AG20443 (cell line): ENCODE measurements around the gene LZTR1.
"Not testable (repeated sequence)": the region's sequence is repeated elsewhere in the genome, so short reads cannot be mapped to it uniquely, and the experiment has no call there.

ENCODE experiments used
- DNase-seq: peaks from one replicate; pipeline ENCODE4 v3.0.0; 2012; ENCODE audit warnings: low spot score, mixed read lengths

The LZTR1 gene

DNA sequence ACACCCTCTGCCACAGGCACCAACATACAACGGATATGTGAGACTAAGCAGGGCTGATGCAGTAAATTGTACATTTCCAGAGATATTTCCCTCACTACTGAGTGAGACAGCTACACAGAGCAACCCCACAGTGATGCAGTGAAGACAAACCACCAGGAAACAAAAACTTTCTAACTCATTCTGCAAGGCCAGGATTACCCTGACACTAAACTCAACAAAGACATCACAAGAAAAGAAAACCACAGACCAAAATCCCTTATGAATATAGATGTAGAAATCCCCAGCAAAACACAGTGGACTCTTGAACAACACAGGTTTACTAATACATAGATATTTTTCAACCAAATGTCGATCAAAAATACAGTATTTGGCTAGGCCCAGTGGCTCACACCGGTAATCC lies 51.8 kb downstream of the LZTR1 start:
- DNase-seq = no peak

DNA sequence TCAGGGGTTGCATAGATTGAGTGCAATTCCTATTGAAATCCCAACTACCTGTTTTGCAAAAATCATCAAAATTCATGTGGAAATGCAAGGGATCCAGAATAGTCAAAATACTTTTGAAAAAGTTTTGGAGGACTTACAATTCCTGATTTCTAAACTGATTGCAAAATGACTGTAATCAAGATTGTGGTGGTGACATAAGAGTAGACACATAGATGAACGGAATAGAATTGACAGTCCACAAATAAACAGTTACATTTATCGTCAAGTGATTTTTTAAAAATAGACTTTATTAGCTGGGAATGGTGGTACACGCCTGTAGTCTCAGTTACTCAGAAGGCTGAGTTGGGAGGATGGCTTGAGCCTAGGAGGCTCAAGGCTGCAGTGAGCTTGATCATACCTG lies 52.9 kb downstream of the LZTR1 start:
- no peak for DNase-seq

DNA sequence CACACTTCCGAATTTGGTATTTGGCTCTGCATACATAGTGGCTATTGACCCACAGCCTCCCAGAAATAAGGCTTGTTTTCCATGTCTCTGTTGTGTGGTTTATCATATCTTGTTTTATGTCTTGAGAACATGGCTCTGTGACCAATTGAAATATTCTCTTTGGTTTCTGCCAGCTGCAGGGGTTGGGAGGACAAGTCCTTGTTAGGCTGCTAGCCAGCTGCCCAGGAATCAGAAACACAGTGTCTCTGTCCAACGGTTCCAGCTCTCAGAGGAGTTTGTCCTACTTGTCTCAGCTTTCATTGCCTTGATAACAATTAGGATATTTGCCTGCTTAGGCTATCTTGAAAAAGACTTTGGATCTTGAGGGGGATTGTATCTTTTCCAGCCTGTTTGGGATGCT lies 56.3 kb downstream of the LZTR1 start:
- DNase-seq = no peak

DNA sequence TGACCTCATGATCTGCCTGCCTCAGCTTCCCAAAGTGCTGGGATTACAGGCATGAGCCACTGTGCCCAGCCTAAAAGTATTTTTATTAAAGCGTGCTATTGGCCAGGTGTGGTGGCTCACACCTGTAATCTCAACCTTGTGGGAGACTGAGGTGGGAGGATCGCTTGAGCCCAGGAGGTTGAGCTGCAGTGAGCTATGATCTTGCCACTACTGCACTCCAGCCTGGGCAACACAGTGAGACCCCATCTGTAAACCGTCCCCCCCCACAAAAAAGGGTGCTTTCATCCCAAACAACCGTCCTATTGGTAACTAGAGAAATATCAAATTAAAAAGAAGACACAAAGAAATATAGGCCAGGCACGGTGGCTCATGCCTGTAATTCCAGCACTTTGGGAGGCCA lies 57.1 kb downstream of the LZTR1 start:
- DNase-seq = not testable (repeated sequence)

DNA sequence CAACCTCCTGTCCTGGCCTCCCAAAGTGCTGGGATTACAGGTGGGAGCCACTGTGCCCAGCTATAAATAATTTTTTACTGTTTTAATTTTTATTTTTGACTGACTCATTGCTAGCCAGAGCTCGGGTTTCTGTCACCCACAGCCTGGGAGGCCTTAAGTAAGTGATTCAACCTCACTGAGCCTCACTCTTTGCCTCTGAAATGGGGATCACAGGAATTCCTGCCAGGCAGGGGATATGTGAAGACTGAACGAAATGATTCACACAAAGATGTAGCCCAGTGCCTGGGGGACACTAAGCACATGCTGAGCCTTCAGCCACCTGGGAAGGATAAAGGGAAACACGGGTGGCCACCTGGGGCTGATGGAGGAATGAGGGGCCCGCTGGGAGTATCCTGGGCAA lies 59.8 kb downstream of the LZTR1 start:
- DNase-seq = no peak

DNA sequence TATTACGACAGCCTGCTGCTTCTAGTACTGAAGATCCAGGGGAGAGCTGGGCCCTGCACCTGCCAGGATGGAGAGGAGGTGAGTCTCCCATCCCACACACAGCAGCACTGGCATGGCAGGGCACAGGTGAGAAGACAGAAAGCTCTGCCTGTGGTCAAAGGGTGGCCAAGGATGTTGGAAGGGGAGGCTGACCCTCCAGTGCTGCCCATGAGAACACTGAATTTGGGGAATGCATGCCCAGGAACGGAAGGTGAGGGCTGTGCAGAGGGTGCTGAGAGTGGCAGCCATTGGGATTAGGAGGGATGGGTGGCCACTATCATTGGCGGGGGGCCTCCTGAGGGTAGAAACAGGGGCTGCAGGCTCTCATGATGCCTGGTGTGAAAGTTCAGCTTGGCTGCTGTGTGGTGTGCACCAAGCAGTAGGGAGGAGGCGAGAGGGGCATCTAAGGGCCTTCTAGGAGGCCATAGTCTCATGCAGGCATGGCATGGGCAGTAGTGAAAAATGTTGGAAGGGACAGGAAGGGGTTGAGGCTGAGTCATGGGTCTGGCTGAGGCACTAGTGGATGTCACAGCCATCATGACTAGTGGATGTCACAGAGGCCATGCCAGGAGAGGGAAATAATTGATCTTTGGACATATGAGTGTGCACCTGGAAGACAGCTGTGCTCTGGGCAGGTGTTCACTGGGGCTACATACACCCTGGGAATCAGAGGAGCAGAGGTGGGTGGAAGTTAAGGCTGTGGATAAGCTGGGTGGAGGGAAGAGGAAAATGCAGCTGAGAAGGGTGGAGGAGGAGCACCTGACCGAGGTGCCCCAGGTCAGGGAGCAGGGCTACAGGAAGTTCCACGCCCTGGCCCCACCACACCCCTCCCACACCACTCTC lies 61.1 kb downstream of the LZTR1 start:
- DNase-seq = no peak

DNA sequence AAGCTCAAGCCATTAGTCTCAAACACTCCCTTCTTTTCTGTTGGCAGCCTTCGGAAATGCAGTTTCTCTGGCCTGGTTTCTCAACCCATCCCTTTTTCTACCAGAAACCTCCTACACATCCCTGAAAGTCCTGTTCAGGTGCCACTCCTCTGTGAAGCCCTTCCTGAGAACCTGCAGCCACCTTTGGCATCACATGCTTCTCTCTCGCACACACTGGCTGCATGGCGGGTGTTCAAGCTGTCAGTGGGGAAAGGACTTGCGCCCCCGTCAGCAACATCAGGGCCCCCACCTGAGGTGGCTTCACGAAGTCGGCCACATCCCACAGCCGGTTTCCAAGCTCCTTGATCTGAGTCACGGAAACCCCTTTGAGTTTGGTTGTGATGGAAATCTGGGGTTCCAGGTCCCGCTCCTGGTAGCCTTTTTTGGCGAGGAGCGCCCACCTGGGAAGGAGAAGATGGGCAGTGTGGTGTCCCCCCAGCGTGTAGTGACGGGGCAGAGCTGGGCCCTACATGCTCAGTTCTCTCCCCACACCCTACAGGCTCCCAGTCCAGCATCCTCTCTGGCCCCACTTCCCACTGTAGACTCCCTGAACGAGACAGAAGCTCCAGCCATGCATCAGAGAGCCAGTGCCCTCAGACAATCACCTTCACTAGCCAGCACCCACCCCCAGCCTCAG lies 61.9 kb downstream of the LZTR1 start:
- DNase-seq = no peak

DNA sequence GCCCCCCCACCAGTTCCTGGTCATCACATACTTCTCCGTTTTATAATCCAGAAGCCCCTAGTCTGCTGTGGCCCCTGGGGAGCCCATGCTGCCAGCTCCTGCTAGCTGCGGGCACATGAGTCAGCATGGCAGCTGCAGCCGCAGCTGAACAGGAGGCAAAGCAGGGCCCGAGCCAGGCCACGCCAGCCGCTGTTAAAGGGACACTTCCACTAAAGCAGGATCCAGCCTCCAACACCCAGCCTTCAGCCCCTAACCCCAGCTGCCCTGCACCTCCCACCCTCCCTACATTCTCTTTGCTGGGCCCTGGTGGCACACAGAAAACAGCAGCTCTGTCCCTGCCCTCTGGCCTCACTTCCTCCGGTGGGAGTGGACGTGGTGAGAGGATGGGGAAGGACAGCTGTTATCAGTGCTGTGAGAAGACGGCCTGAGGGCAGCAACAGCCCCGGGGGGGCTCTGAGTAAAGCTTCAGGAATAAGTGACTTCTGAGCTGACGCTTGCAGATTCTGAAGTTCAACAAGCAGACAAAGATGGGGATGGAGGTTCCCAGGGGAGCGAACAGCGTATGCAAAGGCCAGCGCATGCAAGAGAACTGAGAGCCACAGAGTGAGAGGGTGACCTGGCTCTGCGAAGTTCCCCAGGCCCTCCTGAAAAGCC lies 63.0 kb downstream of the LZTR1 start:
- peak; percentile 61 for DNase-seq

DNA sequence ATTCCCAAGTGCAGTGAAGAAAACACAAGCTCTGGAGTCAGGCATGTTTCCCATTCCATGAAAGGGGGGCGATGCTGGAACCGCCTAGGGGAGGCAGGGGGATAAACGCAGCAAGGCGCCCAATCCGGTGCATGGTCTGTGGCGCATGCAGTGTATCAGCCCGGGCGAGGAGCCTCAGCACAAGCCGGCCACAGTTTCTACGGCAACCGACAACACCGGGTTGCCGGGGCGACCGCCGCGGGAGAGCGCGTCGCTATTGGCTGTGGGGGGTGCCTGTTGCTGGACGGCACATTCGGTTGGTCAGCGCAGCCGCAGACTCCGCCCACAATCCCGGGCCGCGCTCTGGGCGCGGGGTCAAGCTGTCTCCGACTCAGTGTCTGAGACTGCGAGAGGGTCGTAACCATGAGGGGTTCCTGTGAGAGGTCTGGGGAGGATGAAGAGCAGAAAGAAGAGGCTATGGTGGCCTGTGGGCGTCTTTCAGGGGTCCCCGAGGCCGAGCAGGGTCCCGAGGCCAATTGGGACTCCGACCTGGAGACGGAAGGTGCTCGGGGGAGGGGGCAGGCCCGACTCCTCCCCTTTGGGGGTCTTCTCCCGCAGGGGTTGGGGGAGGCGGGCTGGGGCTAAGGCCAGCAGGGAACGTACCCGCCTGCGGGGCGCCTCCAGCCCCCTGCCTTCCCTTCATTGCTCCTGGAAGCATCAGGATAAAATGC lies 63.6 kb downstream of the LZTR1 start, which contains the start of gene LRRC74B:
Gene LRRC74B, plus strand, starts transcription at position 362 of the 710 bp plus-strand sequence. Its CDS starts 41 bp downstream, at position 403.
- DNase-seq = peak; percentile 99

DNA sequence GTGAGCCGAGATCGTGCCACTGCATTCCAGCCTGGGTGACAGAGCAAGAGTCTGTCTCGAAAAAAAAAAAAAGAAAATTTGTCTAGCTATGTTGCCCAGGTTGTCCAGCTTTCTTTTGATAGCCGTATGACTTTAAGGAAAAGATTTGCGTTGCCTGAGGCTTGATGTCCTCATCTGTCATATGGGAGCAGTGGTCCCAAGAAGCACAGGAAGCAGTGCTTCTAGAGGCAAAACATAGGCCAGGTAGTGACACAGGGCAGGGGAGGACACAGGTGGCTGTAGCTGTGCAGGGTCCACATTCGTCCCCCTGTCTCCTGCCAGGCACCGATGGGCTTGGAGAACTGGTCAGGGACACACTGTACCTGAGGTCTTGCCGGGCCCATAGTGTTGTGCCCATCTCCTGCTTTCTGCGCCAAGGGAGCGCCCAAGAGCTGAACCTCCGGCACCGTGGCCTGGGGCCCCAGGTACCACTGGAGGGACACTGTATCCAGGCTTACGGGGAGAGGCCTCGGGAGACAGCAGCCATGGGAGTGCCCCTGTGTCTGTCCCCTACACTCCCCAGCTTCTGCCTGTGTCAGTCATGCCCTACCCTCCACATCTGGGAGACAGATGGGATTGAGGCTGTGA lies 65.1 kb downstream of the LZTR1 start:
- DNase-seq = no peak

DNA sequence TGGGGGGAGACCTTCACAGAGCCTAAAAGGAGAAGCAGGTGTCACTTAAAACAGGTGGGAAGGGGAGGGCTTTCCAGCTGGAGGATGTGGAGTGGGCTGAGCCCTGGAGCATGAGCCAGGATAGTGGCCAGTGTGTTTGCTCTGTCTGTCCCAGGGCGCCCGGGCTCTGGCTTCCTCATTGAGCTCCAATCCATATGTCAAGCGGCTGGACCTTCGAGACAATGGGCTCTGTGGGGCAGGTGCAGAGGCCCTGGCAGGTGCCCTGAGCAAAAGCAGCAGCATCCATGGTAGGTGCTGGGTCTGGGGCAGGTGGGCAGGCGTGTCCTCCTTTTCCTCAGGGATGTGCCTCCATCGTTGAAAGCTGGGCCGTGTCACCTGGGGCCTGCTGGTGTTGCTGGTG lies 65.6 kb downstream of the LZTR1 start:
- no peak for DNase-seq

DNA sequence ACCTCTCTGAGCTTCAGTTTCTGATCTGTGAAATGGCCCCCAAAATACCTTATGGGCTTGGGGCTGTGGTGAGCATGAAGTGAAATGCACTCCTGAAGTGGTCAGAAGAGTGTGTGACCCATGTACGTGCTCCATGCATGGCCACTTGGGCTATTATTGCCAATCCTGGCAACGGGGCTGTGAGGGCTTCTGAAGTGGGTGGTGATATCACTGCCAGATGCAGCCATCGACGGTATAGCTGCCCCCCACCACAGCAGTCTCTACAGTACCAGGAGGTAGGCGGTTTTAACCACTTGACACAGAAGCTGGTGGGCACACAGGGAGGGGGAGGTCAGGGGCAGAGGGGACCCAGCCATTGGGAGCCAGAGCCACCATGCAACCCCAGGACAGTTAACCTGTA lies 66.4 kb downstream of the LZTR1 start:
- DNase-seq = not testable (repeated sequence)
